Mucosa of descending colon (tissue), 3 donors: ENCODE data around the gene ZBTB20. TPM values are rescaled to one million over a fixed set of nuclear protein-coding genes. Genes with fewer than 3 reads are reported as not detected.
A peak's percentile ranks its signal among the peaks of the same experiment; 100 is the strongest.

ENCODE experiments used
- ATAC-seq: fragments of 200-7000 bp; cut with Tn5 transposase; one replicate; pipeline ENCODE4 v1.9.1; 2020; ENCODE audit warnings: mild to moderate bottlenecking, moderate library complexity
- DNase-seq, 3 donors: peaks; one replicate each; pipeline ENCODE4 v3.0.0-alpha.2; 2020
- H3K36me3 ChIP-seq: fragments of 200-600 bp; one replicate; pipeline ENCODE4 v1.8.0; 2021; ENCODE audit warnings: low read depth, mild to moderate bottlenecking
- H3K4me1 ChIP-seq: fragments of 200-600 bp; one replicate; pipeline ENCODE4 v1.8.0; 2021; ENCODE audit warnings: low read depth, mild to moderate bottlenecking
- H3K4me3 ChIP-seq: fragments of 200-600 bp; one replicate; pipeline ENCODE4 v1.8.0; 2021; ENCODE audit warnings: mild to moderate bottlenecking
- H3K9me3 ChIP-seq: fragments of 200-600 bp; one replicate; pipeline ENCODE4 v1.8.0; 2021; ENCODE audit warnings: mild to moderate bottlenecking
- CTCF ChIP-seq: fragments of 200-600 bp; IDR thresholded peaks from one replicate; pipeline ENCODE4 v1.8.0; 2022; ENCODE audit warnings: antibody characterized with exemption, mild to moderate bottlenecking
- intact Hi-C, 2 donors: fragments of 100-400 bp; cut with DNase I in 1 of 2; cut with micrococcal nuclease in 1 of 2; formaldehyde crosslinking; loops; one replicate each; pipeline versions ENCODE4 v1.11.0 to v1.11.1; 2022; cut with DNase I, micrococcal nuclease
- total RNA-seq, 3 donors: library from RNA; stranded (reverse); fragmentation: NEBNext Ultra II Directional in 2 of 3; extraction: Animal tissue kit (Norgen Biotek cat#: 25700) in 2 of 3; gene quantifications; one replicate each; pipeline versions ENCODE4 v1.2.1 to v1.2.4, GENCODE V29; 2021 to 2023
- donor health status: DM: no; HTN: no; CAD: no; lungs with moderate emphysema.
- donor health status: DM: no; HTN: no; CAD: no.
- donor health status: DM: no; HTN: yes; CAD: no.

Gene ZBTB20
- total RNA-seq, 3 donors from 2014 or later = 30.6 to 85.6 (median 37.3) TPM

GRCh38 chr3:114852966-114853365 lies 294.1 kb downstream of the ZBTB20 start:
- intact Hi-C loops = no loop called here
- Histone ChIP-seq H3K9me3 (no peaks in the 10 kb centered on the region), H3K36me3 (no peaks in the 10 kb centered on the region), H3K4me1 (peaks cover 11% of the 10 kb centered on the region), H3K4me3 (no peak overlapping the region)
- DNase-seq (no peak), ATAC-seq (no peak)
- no peak for TF ChIP-seq CTCF

GRCh38 chr3:114850898-114851297 lies 296.2 kb downstream of the ZBTB20 start:
- DNase-seq (no peak), ATAC-seq (no peak)
- H3K4me1 ChIP-seq = no peaks in the 10 kb centered on the region
- TF ChIP-seq CTCF = no peak
- no peak overlapping the region for H3K4me3 ChIP-seq
- intact Hi-C loops = no loop called here
- no peaks in the 10 kb centered on the region for H3K9me3 ChIP-seq
- no peaks in the 10 kb centered on the region for H3K36me3 ChIP-seq

GRCh38 chr3:114848643-114849350 lies 298.3 kb downstream of the ZBTB20 start:
- no peak for TF ChIP-seq CTCF
- no peaks in the 10 kb centered on the region for H3K9me3 ChIP-seq
- DNase-seq (peak in 1 of 3 donors; percentile 13), ATAC-seq (no peak)
- no peaks in the 10 kb centered on the region for H3K4me1 ChIP-seq
- H3K4me3 ChIP-seq = no peak overlapping the region
- H3K36me3 ChIP-seq = no peaks in the 10 kb centered on the region
- intact Hi-C loops = no loop called here

- no peaks in the 10 kb centered on the region for H3K9me3 ChIP-seq
- no peak overlapping the region for H3K4me3 ChIP-seq
- no peak for DNase-seq
- no peaks in the 10 kb centered on the region for H3K4me1 ChIP-seq
- ATAC-seq = no peak
- intact Hi-C loops = no loop called here
- no peak for TF ChIP-seq CTCF
- H3K36me3 ChIP-seq = no peaks in the 10 kb centered on the region
Measured at GRCh38 chr3:114848082-114848481, 299.0 kb downstream of the ZBTB20 start.

- H3K4me1 ChIP-seq = no peaks in the 10 kb centered on the region
- no peaks in the 10 kb centered on the region for H3K36me3 ChIP-seq
- TF ChIP-seq CTCF = no peak
- no peak for ATAC-seq
- H3K9me3 ChIP-seq = no peaks in the 10 kb centered on the region
- intact Hi-C loops = no loop called here
- H3K4me3 ChIP-seq = no peak overlapping the region
- DNase-seq = no peak
Measured at GRCh38 chr3:114847564-114847963, 299.5 kb downstream of the ZBTB20 start.

- H3K9me3 ChIP-seq = no peaks in the 10 kb centered on the region
- H3K4me3 ChIP-seq = no peak overlapping the region
- ATAC-seq (no peak), DNase-seq (no peak)
- TF ChIP-seq CTCF = no peak
- no peaks in the 10 kb centered on the region for H3K36me3 ChIP-seq
- intact Hi-C loops = no loop called here
- H3K4me1 ChIP-seq = no peaks in the 10 kb centered on the region
Measured at GRCh38 chr3:114846779-114847178, 300.3 kb downstream of the ZBTB20 start.
